Measurements from ENCODE around the gene RNF121.
A peak's percentile ranks its signal among the peaks of the same experiment; 100 is the strongest.

DNA sequence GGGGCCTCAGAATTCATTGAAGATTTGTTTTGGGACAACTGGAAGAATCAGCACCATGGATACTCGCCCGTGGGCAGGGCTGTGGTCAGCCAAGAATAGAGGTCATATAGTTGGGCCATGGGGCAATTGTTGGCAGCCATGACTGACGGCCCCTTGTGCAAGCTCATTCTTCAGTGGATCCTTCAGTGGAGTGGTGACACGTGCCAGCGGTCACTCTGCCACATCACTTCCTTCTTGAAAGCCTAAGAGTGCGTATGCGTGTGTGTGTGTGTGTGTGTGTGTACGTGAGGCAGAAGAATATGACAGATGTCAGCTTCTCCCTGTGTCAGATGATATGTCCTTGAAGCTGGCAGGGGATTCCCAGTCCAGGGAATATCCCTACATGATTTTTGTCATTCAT lies 68.1 kb downstream of the RNF121 start:
- TF ChIP-seq POLR2AphosphoS5 (IDR thresholded peaks at IDR 0.05) (peak; percentile 67 to 77), CTCF (IDR thresholded peaks at IDR 0.05) (no peak), POLR2A (IDR thresholded peaks at IDR 0.05) (no peak), EP300 (IDR thresholded peaks at IDR 0.05) (peak in 2 of 4 donors; percentile 8 to 37)

Measured in upper lobe of left lung (tissue), 4 donors.